Measurements from ENCODE around the gene PLCH1. TPM values are rescaled to one million over a fixed set of nuclear protein-coding genes. Genes with fewer than 3 reads are reported as not detected.
"Not testable (repeated sequence)": the region's sequence is repeated elsewhere in the genome, so short reads cannot be mapped to it uniquely, and the experiment has no call there.

The PLCH1 gene
- total and polyA plus RNA-seq, 5 donors, result 1.1 to 6.3 (median 3.4) TPM

- no peak for ATAC-seq
- intact Hi-C loops (cut with DNase I), result no loop called here
- Histone ChIP-seq H3K27me3 (ENCODE audit: control insufficient read depth, insufficient read depth) (no peaks in the 10 kb centered on the region), H3K4me1 (ENCODE audit: control insufficient read depth, insufficient read depth, low read length) (no peaks in the 10 kb centered on the region), H3K27ac (ENCODE audit: low read length) (no peak overlapping the region), H3K4me3 (ENCODE audit: low read length) (no peak overlapping the region), H3K9me3 (ENCODE audit: control insufficient read depth, low read length) (no peaks in the 10 kb centered on the region)
- DNase-seq, result no peak
Measured at GRCh38 chr3:155619118-155619915, 125.6 kb downstream of the PLCH1 start.

GRCh38 chr3:155618543-155618942 is 126.3 kb downstream of the PLCH1 start:
- Histone ChIP-seq H3K4me1 (ENCODE audit: control insufficient read depth, insufficient read depth, low read length) (no peaks in the 10 kb centered on the region), H3K4me3 (ENCODE audit: low read length) (no peak overlapping the region), H3K27ac (ENCODE audit: low read length) (no peak overlapping the region), H3K9me3 (ENCODE audit: control insufficient read depth, low read length) (no peaks in the 10 kb centered on the region), H3K27me3 (ENCODE audit: control insufficient read depth, insufficient read depth) (no peaks in the 10 kb centered on the region)
- DNase-seq (no peak), ATAC-seq (no peak)
- intact Hi-C loops (cut with DNase I), result no loop called here

- H3K27me3 ChIP-seq (ENCODE audit: control insufficient read depth, insufficient read depth), result no peaks in the 10 kb centered on the region
- H3K27ac ChIP-seq (ENCODE audit: low read length), result no peak overlapping the region
- no peak overlapping the region for H3K4me3 ChIP-seq (ENCODE audit: low read length)
- no peak for ATAC-seq
- intact Hi-C loops (cut with DNase I), result no loop called here
- H3K4me1 ChIP-seq (ENCODE audit: control insufficient read depth, insufficient read depth, low read length), result no peaks in the 10 kb centered on the region
- WGBS, result 92% methylated on average over 1 of the region's 1 CpG
- DNase-seq, result no peak
- no peaks in the 10 kb centered on the region for H3K9me3 ChIP-seq (ENCODE audit: control insufficient read depth, low read length)
Measured at GRCh38 chr3:155617346-155617925, 127.4 kb downstream of the PLCH1 start.

GRCh38 chr3:155615141-155615540 is 129.7 kb downstream of the PLCH1 start:
- WGBS, result 90% methylated on average over 1 of the region's 1 CpG

GRCh38 chr3:155614410-155614809 is 130.5 kb downstream of the PLCH1 start:
- H3K27me3 ChIP-seq (ENCODE audit: control insufficient read depth, insufficient read depth); ATAC-seq; H3K27ac ChIP-seq (ENCODE audit: low read length); H3K9me3 ChIP-seq (ENCODE audit: control insufficient read depth, low read length); intact Hi-C loops (cut with DNase I); H3K4me3 ChIP-seq (ENCODE audit: low read length); H3K4me1 ChIP-seq (ENCODE audit: control insufficient read depth, insufficient read depth, low read length); DNase-seq: not testable (repeated sequence)

More at GRCh38 chr3:155615141-155615540, 129.7 kb downstream of the PLCH1 start:
- DNase-seq; ATAC-seq; intact Hi-C loops (cut with DNase I); H3K9me3 ChIP-seq (ENCODE audit: control insufficient read depth, low read length); H3K27ac ChIP-seq (ENCODE audit: low read length); H3K4me3 ChIP-seq (ENCODE audit: low read length); H3K27me3 ChIP-seq (ENCODE audit: control insufficient read depth, insufficient read depth); H3K4me1 ChIP-seq (ENCODE audit: control insufficient read depth, insufficient read depth, low read length): not testable (repeated sequence)

GRCh38 chr3:155611456-155611855 is 133.4 kb downstream of the PLCH1 start:
- ATAC-seq (no peak), DNase-seq (no peak)
- Histone ChIP-seq H3K27me3 (ENCODE audit: control insufficient read depth, insufficient read depth) (no peaks in the 10 kb centered on the region), H3K27ac (ENCODE audit: low read length) (no peak overlapping the region), H3K4me1 (ENCODE audit: control insufficient read depth, insufficient read depth, low read length) (no peaks in the 10 kb centered on the region), H3K9me3 (ENCODE audit: control insufficient read depth, low read length) (no peaks in the 10 kb centered on the region), H3K4me3 (ENCODE audit: low read length) (no peak overlapping the region)
- intact Hi-C loops (cut with DNase I), result no loop called here

- Histone ChIP-seq H3K27ac (ENCODE audit: low read length) (no peak overlapping the region), H3K4me1 (ENCODE audit: control insufficient read depth, insufficient read depth, low read length) (no peaks in the 10 kb centered on the region), H3K9me3 (ENCODE audit: control insufficient read depth, low read length) (no peaks in the 10 kb centered on the region), H3K4me3 (ENCODE audit: low read length) (no peak overlapping the region), H3K27me3 (ENCODE audit: control insufficient read depth, insufficient read depth) (no peaks in the 10 kb centered on the region)
- ATAC-seq (no peak), DNase-seq (no peak)
- intact Hi-C loops (cut with DNase I), result no loop called here
Measured at GRCh38 chr3:155609586-155609985, 135.3 kb downstream of the PLCH1 start.

GRCh38 chr3:155608228-155608920 is 136.5 kb downstream of the PLCH1 start:
- H3K4me1 ChIP-seq (ENCODE audit: control insufficient read depth, insufficient read depth, low read length), result no peaks in the 10 kb centered on the region
- intact Hi-C loops (cut with DNase I), result no loop called here
- H3K4me3 ChIP-seq (ENCODE audit: low read length), result no peak overlapping the region
- no peaks in the 10 kb centered on the region for H3K9me3 ChIP-seq (ENCODE audit: control insufficient read depth, low read length)
- no peak for DNase-seq
- no peak overlapping the region for H3K27ac ChIP-seq (ENCODE audit: low read length)
- 86% methylated on average over 10 of the region's 10 CpGs for WGBS
- no peak for ATAC-seq
- no peaks in the 10 kb centered on the region for H3K27me3 ChIP-seq (ENCODE audit: control insufficient read depth, insufficient read depth)

- ATAC-seq (no peak), DNase-seq (no peak)
- H3K4me3 ChIP-seq (ENCODE audit: low read length), result no peak overlapping the region
- WGBS, result 43% methylated on average over 1 of the region's 1 CpG
- no peaks in the 10 kb centered on the region for H3K4me1 ChIP-seq (ENCODE audit: control insufficient read depth, insufficient read depth, low read length)
- no peaks in the 10 kb centered on the region for H3K27me3 ChIP-seq (ENCODE audit: control insufficient read depth, insufficient read depth)
- no peaks in the 10 kb centered on the region for H3K9me3 ChIP-seq (ENCODE audit: control insufficient read depth, low read length)
- intact Hi-C loops (cut with DNase I), result no loop called here
- H3K27ac ChIP-seq (ENCODE audit: low read length), result no peak overlapping the region
Measured at GRCh38 chr3:155607761-155608160, 137.1 kb downstream of the PLCH1 start.

GRCh38 chr3:155605571-155605970 is 139.3 kb downstream of the PLCH1 start:
- no peaks in the 10 kb centered on the region for H3K4me1 ChIP-seq (ENCODE audit: control insufficient read depth, insufficient read depth, low read length)
- H3K4me3 ChIP-seq (ENCODE audit: low read length), result no peak overlapping the region
- no peak for ATAC-seq
- intact Hi-C loops (cut with DNase I), result no loop called here
- H3K27me3 ChIP-seq (ENCODE audit: control insufficient read depth, insufficient read depth), result no peaks in the 10 kb centered on the region
- no peak overlapping the region for H3K27ac ChIP-seq (ENCODE audit: low read length)
- 59% methylated on average over 5 of the region's 5 CpGs for WGBS
- no peak for DNase-seq
- no peaks in the 10 kb centered on the region for H3K9me3 ChIP-seq (ENCODE audit: control insufficient read depth, low read length)

GRCh38 chr3:155604967-155605366 is 139.9 kb downstream of the PLCH1 start:
- DNase-seq, result no peak
- Histone ChIP-seq H3K4me1 (ENCODE audit: control insufficient read depth, insufficient read depth, low read length) (no peaks in the 10 kb centered on the region), H3K27ac (ENCODE audit: low read length) (no peak overlapping the region), H3K9me3 (ENCODE audit: control insufficient read depth, low read length) (no peaks in the 10 kb centered on the region), H3K27me3 (ENCODE audit: control insufficient read depth, insufficient read depth) (no peaks in the 10 kb centered on the region), H3K4me3 (ENCODE audit: low read length) (no peak overlapping the region)
- intact Hi-C loops (cut with DNase I), result no loop called here
- WGBS, result 71% methylated on average over 5 of the region's 5 CpGs
- no peak for ATAC-seq

Measured in right cardiac atrium (tissue), 5 donors.